HG02678 (cell line): ENCODE results near the gene KRT7.

Experiments used
- ATAC-seq: cut with Tn5 transposase; IDR thresholded peaks from one replicate; pipeline ENCODE4 v1.9.1; 2021; ENCODE audit warnings: mild to moderate bottlenecking, moderate library complexity; ENCODE audit not compliant: unreplicated experiment

The KRT7 gene

DNA sequence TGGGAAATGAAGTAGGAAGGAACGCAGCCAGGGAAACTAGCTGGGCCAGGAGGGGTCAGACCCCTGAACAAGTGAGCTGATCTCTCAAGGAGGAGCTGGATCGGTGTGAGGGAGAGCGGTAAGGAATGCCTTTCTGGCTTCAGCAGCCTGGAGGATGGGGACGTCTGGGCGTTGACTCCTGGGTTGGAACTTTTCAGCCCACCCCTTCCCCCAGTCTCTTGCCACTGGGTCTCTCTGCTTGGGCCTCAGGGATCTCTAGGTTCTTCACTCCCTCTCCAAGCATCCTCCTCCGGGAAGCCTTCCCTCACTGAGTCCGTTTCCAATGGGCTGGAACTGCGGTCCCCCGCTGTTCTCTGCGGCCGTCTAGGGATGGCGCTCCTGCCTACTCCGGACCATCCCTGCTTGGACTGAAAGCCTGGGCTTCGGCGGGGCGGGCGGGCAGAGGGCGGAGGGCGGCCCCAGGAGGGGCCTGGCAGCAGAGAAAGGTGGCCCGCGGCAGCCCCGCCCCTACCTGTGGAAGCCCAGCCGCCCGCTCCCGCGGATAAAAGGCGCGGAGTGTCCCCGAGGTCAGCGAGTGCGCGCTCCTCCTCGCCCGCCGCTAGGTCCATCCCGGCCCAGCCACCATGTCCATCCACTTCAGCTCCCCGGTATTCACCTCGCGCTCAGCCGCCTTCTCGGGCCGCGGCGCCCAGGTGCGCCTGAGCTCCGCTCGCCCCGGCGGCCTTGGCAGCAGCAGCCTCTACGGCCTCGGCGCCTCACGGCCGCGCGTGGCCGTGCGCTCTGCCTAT lies at the start of gene KRT7:
TSS of gene KRT7 (plus strand) at position 570 of the 788 bp plus-strand sequence. CDS start at position 624, 54 bp downstream.
- ATAC-seq = no peak

DNA sequence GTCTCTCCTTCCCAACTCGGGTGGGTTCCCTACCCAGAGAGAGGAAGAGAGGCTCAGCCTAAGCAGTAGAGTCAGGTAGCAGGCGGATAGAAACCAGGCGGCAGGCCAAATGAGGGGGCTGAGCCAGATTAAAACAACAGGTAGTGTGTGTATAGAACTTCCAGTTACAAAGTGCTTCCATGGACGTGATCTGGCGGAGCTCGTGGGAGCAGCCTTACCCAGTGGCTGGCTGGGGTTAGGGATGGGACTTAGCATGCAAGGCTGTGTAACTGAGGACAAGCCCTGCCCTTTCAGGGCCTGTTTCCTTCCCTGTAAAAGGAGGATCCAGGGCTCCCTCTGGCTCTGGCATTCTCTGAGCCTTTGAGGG lies 49.5 kb upstream of the KRT7 start:
- ATAC-seq = no peak

DNA sequence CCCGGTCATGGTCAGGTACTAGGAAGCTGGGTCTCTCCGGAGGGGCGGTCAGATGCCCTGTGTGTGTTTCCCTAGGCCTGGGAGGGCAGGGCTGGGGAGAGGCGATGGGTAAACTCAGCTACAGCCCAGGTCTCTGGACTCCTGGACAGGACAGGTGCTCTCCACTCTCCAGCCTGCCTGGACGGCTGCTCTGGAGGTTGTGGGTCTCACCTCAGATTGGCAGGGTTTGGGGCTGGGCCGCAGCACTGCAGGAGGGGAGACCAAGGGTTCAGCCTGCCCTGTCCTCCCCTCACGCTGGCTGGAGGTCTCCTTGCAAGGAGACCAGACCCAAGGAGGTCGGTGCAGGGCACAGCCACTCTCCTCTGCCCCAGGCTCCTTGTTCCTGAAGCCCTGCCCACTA lies 49.1 kb upstream of the KRT7 start:
- no peak for ATAC-seq

DNA sequence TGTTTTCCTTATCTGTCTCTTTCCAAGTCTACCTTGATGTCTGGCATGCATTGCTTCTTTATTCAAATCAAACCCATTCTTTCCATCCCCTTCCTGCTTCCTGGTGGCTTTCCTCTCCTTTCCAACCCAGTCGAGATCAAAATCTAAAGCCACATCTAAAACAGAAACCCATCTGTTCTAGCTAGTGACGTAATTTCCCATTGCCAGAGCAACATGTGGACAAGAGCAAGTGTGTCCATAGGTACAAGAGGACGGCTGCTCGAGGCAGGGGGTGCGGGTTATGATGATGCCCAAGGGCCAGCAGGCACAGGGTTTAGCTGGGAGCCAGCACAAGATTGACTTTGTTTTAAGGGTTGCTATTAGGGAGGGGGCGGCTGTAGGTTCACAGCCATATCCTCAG lies 48.2 kb upstream of the KRT7 start:
- ATAC-seq = no peak

DNA sequence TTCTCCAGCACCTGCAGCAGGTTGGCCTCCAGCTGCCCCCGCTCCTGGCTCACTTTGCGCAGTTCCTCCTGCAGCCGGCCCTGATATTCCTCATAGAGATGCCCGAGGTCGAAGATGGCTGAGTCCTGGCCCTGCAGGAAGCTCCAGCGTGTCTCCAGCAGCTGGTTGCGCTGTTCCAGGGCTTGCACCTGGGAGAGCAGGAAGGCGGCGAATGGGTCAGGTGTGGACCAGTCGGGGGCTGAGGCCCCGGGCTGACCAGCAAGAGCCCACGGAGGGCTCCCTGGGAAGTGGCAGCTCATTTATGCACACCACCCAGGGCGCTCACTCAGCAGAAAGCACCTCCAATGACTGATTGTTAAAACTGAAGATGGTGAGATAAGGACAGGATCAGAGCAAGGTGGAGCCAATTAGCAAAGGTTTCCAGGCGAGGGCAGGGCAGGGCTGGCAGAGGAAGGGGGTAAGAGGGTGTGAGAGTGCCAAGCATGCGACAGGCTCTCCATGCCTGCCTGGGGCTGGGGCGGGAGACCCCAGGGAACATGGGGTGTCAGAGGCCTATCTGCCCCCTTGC lies 47.6 kb upstream of the KRT7 start:
- no peak for ATAC-seq

DNA sequence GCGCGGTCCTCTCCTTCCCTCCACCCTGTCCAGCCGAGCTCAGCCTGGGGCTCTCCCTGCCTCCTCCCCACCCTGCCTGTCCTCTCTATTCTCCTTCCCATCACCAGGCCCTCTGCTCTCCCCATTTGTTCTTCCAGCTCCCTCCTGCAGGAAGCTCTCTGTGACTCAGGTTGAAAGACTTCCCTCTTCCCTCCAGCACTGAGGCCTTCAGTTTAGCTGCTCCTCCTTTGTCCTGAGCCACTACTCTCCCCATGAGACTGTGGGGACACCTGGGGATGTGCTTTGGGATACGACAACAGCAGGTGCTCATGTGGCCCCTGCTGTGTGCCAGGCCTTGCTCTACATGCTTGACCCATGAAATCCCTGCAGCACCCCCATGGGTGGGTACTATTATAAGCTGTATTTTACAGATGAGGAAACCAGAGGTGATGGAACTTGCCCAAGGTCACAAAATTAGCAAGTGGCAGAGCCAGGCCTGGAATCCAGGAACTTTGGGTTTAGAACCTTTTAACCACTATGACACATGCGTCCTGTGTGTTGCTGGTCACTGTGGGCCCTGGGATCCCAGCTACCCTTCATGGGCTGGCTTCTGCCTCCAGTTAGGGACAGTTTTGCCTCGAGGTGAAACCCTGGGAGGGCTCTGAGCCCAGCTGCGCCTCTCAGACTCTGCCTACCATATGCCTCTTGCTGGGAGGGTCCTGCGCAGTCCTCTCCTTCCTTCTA lies 46.8 kb upstream of the KRT7 start:
- no peak for ATAC-seq

DNA sequence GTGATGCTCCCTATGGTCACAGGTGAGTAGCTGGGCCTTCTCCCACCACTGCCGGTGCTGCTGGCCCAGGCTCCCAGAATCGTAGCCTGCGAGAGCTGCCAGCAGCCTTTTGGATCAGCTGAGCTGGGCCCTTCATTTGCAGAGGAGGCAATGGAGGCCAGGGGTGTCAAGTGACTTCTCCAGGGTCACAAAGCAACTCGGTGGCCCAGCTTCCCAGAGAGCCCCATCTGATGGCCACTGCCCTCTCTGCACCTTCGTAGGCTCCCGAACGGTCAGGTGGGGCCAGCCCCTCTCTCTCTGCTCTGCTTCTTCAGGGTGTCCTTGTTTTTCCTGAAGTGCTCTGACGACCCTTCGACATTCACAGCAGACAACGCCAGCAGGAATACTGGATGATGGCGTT lies 45.8 kb upstream of the KRT7 start:
- no peak for ATAC-seq

DNA sequence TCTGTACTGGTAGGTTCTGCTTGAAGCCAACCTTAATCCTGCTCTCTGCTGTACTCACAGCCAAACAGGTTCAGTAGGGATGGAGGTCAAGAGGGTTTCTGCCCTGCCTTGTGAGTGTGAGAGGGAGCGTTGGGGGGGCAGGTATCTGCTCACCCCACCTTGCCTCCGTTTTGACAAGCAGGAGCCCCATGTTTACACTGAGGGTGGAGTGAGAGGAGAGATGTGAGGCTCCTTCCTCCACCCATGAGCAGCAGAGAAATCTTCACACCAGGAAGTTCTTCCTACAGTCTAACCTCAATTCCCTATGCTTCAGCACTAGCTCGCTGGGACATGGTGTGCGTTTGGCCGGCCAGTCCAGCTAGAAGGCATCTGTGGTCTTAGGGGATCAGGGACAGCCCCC lies 45.4 kb upstream of the KRT7 start:
- no peak for ATAC-seq

DNA sequence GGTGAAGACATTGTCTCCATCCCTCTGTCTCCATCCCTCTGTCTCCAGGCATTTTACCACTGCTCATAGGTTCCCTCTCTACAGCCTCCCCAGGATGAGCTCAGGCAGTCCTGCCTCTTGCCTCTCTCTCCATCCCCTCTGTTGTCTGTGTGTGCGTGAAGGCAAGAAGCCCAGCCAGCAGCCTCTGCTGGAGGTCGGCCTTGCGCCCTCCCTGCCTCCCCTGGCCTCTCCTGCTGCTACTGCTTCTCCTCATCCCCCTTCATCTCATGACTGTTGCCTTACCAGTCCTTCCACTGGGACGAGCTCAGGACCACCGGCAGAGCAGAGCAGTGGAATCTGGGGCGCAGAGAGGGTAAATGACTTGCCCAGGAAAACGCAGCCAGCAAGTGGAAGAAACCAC lies 44.4 kb upstream of the KRT7 start:
- no peak for ATAC-seq

DNA sequence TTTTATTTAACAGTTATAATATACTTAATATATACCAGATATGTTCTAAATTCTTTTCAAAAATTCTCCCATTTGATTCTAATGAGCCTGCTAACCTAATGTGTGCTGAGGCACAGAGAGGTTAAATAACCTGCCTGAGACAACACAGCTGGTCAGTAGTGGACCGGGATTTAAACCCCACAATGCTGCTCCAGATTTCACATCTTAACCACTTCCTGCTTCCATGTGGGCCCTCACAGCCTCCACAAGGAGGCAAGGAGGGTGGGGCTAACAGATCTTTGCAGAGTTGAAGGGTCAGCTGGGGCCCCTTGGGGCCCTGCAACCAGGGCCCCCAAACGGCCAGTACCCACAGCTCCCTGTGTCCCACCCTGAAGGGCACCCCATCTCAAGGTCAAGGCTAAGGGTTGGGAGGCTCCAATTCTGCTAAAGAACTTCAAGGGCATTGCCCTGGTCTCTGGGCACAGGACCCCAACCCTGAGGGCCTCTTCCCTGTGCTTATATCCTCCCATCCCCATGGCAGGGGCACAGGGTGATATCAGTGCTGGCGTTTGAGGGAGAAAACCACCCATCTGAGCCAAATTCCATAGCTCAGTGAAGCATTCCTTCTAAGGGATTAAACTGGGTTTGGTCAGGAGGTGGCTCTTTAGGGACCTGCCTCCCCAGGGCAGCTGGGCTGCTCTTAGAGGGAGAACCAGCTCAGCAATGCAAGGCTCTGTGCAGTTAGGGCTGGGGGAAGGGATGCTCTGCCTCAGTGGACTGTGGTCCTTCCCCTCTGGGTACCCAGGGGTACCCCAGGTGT lies 43.5 kb upstream of the KRT7 start:
- no peak for ATAC-seq

DNA sequence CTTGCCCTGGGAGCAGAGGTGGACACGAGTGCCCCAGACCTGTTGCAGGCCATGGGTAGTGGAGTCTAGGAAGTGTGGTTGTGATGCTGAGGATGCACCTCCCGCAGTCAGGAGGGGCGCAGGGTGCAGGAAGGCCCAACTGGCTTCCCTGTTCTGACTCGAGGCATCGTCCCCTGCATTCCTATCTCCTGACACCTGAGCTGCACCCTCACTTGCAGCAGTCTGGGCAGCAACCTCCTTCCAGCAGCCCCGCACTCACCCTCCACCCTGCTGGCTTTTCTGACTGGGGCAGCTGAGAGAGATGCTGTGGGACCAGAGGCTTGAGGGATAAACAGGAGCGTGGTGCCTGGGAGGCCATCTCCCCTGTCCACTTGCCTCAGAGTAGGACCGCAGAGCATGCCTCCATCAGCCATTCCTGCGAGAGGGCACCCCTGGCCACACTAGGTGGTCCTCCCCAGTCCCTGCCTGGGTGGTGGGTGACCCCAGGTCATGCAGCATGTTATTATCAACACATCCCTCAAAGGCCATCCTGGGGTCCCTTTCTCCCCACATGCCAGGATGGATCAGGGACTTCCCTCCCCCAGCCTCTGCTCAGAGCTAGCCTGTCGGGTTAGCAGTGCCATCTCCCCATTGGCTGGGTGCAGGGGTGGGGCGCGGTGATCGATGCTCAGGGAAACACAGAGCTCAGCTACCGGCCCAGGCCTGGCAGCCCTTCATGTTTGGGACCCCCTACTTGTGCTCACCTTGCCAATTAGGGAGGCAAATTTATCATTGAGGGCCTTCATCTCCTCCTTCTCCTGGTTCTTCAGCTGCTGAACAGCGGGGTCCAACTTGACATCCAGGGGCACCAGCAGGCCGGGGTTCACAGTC lies 41.9 kb upstream of the KRT7 start:
- no peak for ATAC-seq

DNA sequence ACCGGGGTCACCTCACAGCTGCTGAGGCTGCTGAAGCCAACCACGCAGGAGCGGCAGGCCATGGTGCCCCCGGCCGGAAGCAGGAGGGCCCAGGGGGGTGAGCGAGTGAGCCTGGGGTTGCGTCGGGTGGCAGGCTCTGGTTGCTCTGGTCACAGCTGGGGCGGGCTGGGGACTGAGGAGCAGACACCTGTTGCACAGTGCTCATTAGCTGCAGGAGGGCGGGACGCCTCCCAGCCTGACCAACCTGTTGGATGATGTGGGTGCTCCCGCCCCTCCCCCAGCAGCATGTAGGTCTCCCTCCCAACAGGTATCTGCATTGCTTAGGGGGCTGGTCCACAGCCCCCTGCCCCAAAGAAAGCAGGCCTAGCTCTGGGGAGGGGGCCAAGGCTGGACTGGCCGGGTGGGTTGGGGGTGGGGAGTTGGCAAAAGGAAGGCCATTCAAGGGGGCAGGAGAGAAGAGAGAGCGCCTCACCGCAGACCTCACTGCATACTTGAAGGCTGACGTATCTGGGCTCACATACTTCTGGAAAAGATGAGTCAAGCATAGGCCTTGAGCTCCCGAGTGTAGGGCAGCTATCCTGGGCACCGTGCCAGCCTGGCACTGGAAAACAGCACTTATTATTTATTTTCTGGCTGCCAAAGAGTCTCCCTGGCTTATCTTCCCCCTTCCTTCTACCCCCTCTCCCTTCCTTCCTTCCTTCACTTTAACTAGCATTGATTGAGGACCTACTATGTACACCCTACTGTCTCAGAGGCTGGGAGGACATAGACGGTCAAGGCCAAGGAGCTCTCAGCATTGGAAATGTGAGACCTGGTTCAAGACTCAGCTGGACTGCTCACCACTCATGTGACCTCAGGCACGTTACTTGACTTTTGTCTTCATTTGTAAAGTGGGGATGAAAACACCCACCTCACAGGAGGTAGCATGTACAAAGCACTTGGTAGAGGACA lies 40.9 kb upstream of the KRT7 start, which contains the start of gene KRT80:
TSS of gene KRT80 (minus strand) at position 174 of the 951 bp plus-strand sequence. CDS start at position 62, 112 bp downstream.
- ATAC-seq = no peak

DNA sequence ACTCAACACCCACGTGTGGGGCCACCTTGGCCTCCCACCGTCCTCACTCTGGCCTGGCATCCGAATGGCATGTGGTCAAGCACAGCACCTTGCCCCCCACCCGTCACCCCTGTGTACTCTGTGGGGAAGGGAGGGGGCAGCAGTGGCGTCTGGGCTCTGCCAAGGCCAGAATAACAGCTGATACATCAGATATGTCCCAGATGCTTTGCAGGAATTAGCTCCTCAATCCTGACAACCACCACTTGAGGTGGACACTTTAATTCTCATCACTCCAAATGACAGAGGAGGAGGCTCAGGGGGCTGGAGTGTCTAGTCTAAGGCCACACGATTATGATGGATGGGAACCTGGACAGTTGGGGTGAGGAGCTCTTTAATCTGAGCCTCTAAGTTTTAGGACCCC lies 39.5 kb upstream of the KRT7 start:
- ATAC-seq = no peak

DNA sequence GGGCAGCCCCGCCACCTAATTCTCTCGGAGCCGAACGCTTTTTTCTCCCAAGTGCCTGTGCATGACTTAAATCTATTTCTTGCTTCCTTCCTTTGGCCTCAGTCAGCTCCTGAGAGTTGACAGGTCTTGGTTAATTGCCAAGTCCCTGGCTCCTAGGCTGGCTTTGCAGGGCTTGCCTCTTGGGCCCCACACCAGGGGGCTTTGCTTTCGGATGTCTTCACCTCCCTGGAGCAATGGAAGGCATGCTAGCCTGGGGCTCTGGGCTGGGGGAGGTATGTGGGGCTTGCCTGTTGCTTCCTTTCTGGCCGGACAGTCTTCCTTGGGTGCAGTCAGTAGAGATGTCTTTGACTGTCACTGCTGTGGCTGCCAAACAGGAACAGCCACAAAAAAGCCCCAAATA lies 39.1 kb upstream of the KRT7 start:
- ATAC-seq = no peak

DNA sequence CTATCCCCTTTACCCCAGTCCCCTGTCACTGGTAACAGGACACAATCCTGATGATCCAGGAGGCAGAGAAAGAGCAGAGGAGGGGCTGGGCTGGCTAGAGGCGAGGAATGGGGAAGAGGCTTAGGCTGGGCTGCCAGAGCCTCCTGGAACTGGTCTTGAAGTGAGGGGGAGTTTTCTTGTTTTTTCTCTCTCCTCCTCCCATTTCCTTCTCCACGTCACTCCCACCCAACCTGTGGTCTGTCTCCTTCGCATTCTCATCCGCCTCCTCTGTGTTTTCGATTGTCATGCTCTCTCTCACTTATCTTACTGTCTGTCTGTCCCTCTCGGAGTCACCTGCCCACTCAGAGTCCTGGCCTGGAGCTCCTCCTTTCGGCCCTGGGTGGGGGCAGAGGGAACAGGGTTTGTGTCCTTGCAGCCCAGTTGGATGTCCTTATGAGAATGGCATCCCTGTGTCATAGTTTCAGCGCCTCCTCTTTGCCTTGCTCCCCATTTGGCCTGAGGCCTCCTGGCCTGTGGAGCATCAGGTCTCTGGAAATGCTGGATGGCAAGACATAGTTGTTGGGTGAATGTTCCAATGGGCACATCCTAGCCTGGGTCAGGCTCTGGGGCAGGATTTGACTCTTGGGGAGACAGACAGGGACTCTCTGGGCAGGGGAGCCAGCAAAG lies 37.8 kb upstream of the KRT7 start:
- no peak for ATAC-seq

DNA sequence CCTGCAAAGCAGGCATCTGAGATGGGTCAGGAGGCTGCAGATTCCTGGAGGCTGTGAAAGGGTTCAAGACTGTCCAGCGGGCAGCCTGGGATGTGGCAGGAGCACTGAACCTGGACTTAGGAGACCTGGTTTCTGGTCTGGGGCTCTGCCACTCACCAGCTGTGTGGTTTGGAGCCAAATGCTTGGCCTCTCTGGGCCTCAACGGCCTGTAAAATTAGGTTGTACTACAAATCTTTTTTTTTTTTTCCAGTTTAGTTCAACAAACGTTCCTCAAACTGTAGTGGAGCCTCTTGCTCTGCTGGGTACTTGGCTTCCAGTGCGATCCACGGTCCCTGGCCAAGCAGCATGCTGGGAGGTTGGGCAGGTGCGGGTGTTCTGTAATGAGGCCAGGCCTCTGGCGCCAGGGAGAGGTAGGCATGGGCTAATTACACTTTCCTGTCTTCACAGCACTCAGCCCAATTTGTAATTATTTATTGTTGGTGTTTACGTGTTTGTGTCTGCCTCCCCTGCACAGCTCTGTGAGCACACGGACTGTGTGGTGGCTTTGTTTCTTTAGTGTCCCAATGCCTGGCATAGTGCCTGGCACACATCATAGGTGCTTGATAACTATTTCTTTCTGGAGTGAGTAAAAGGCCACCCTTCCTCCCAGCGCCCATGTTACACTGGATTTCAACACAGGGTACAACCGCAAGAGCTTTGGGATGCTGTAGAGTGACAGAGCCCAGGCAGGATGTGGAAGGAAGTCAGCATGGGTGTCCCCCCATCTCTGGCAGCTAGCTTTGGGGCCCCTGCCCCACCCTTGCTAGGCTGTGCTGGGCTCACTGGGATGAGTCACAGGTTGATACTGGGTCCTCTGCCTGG lies 35.4 kb upstream of the KRT7 start:
- ATAC-seq = no peak

DNA sequence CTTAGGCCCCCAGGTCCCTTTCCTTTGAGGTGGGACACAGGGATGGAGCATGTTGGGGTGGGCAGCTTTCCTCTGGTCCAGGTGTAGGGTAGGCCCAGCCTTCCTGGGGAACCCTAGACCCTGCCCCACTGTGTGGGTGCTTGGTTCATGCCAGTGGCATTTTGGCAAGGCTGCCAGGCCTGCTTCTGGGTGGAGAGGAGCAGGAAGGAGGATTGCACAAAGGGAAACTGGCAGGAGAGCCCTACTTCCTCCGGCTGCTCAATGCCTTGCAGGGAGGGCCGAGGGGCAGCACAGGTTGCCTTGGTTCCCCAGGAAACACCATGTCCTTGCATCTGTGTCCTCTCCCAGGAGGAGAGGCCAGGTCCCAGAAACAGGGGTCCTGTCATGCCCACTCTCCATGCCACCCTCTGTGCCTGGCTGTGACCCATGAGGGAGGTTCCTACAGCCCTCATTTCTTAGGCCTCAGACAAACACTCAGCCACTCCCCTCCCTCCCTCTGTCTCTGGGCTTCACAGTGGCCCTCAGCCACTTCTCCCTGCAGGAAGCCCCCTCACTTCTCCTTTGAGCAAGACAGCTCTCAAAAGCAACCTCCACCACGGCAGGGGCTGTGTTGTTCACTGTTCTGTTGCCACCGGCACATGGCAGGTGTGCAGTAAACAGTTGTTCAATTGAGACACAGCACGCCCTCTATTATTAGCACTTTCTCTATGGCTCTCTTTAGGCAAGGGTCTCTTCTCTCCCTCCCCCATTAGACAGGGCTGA lies 34.4 kb upstream of the KRT7 start:
- no peak for ATAC-seq
